RCC 7860 (cell line): ENCODE results near the gene ZDHHC6.
"Not testable (repeated sequence)": the region's sequence is repeated elsewhere in the genome, so short reads cannot be mapped to it uniquely, and the experiment has no call there.

Source experiments
- DNase-seq: peaks from one replicate; pipeline ENCODE4 v3.0.0-alpha.2; 2015; ENCODE audit warnings: low spot score
- FAIRE-seq: peaks from 2 replicates; lab custom pipeline; 2012; peaks lifted over from hg19 to GRCh38; lab: Jason Lieb, UNC

ZDHHC6 gene

GRCh38 chr10:112446855-112447619, at the start of gene ZDHHC6, which contains the start of gene VTI1A:
Gene ZDHHC6, minus strand, starts transcription at chr10:112446914. Its CDS starts 1,478 bp downstream, at chr10:112445436.
Gene VTI1A, plus strand, starts transcription at chr10:112447215. Its CDS starts 159 bp downstream, at chr10:112447374.
- FAIRE-seq (no peak), DNase-seq (peak; percentile 71)

DNA sequence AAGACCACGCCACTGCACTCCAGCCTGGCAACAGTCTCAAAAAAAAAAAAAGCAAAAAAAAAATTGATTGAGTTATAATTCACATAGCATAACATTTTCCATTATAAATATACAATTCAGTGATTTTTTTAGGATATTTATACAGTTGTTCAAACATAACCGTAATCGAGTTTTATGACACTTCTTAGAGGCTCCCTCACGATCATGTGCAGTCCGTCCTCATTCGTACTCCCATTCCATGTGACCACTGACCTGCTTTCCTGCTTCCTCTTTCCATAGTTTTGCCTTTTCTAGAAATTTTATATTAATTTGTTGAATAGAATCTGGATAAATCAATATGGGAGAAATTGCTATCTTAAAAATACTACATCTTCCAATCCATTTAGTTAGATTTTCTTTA, 46.0 kb upstream of the ZDHHC6 start:
- FAIRE-seq (no peak), DNase-seq (no peak)

GRCh38 chr10:112491144-112491543, 44.4 kb upstream of the ZDHHC6 start:
- FAIRE-seq: peak; percentile 53

DNA sequence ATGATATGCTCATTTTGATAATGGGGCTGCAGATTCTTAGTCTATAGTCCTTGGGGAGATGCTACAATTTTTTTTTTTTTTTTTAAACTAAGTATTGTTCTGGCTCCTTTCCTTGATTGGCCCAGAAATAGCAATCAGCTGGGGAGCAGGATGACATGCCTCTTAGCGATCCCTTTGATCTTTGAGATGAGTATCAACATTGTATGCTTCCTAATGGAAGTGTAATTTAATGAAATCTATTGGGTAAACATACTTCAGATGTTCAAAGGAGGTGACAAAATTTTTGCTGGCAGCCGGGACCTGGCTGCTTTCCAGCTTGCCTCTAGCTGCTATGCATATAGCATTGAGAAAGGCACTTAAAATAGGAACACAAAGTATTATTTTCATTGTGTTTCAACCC, 43.8 kb upstream of the ZDHHC6 start:
- DNase-seq (no peak), FAIRE-seq (no peak)

More at GRCh38 chr10:112491144-112491543, 44.4 kb upstream of the ZDHHC6 start:
- no peak for DNase-seq

DNA sequence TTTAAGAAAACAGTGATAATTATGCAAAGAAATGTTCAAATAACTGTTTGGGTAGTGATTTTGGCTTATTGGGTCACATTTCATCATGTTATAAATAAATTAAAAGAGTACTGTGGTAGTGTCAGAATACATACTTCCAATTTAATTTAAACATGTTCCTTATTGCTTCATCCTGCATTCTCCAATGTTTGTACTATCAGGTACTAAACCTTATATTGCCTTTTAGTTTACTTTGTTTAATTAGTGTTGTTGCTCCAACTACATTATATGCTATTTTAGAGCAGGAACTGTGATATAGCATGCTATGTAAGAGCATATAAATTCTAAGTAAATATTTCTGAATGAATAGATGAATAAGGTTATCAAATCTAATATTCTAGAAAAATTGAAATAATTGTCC, 41.2 kb upstream of the ZDHHC6 start:
- no peak for FAIRE-seq
- no peak for DNase-seq

DNA sequence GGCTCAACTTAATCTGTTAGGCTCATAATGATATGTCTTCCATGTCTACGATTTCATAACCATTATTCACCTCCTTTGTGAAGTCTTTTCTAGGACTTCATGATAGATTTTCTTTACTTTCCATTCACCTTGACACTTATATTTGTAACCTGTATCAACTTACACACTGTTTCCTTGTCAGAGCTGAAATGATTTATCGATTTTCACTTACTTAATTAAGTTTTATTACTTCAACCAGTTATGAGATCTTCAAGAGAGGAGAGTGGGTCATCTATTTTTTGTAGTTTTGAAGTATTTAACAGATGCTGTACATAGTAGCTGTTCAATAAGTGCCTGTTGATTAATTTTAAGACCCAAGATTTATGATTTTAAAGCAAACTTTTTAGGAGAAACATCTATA, 37.7 kb upstream of the ZDHHC6 start:
- DNase-seq (no peak), FAIRE-seq (no peak)

GRCh38 chr10:112481602-112482001, 34.9 kb upstream of the ZDHHC6 start:
- no peak for FAIRE-seq

DNA sequence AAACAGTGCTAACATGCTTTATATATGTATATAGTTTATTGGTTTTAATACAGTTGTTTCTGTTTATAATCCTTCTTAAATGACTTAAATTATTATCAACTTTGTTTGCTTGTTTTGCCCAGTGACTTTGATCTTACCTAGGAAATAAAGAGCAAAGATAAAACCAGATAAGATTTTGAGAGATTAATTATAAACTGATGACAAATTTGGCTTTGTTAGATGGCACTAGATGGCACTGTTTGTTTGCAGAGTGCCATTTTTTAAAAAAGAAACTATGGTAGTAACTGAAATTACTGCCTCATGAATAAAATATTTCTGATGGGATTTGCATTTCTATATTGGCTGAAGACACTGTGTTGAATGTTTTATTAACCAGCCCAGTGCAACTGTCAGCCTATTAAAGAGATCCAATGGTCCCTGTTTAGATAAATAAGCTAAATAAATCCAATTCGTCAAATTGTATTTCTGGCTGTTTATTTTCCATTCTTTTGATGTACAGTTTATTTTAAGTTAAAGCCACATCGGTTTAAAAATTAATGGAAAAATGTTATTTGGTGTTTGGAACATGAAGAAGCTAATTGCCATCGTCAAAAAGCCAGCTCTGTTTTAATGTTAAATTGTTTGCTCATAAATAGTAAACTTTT, 29.0 kb upstream of the ZDHHC6 start:
- peak; percentile 69 for FAIRE-seq
- no peak for DNase-seq

More at GRCh38 chr10:112481602-112482001, 34.9 kb upstream of the ZDHHC6 start:
- DNase-seq: no peak

DNA sequence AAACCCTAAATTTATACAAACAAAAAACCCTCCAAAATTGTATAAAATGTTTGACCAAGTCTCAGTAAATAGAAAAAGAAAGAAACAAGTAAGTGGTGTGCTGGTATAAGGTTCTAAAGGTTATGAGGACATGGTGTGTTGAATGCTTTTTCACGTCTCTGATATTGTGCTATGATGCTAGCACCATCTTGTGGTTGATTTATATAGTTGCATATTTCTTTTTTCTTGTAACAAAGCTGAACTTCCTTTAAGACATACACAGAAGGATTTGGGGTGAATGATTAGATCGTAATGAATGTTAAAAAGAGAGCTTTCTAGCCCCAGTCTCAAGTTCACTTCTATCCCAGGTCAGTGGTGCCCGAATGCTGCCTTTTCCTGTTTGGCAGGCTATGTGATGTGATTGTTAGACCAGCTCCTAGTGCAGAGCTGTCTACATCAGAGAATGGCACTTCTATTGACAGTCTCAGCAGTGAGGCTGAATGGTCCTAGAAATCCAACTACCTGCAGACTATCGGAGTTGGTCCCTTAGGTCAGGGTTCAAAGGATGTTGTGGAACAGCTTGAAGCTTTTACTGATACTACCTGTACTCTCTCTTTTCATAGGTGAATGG, 25.3 kb upstream of the ZDHHC6 start:
- DNase-seq (peak; percentile 62), FAIRE-seq (peak; percentile 88)

GRCh38 chr10:112467541-112468075, 20.9 kb upstream of the ZDHHC6 start:
- DNase-seq: no peak
- no peak for FAIRE-seq

- FAIRE-seq (no peak), DNase-seq (no peak)
Measured at GRCh38 chr10:112466802-112467201, 20.1 kb upstream of the ZDHHC6 start.

GRCh38 chr10:112465299-112465883, 18.7 kb upstream of the ZDHHC6 start:
- DNase-seq (no peak), FAIRE-seq (no peak)

GRCh38 chr10:112464074-112464473, 17.4 kb upstream of the ZDHHC6 start:
- DNase-seq, FAIRE-seq: not testable (repeated sequence)

- peak; percentile 18 for DNase-seq
- no peak for FAIRE-seq
Measured at GRCh38 chr10:112461029-112461887, 14.5 kb upstream of the ZDHHC6 start.

- FAIRE-seq: no peak
- DNase-seq: no peak
Measured at GRCh38 chr10:112460366-112460765, 13.7 kb upstream of the ZDHHC6 start.

- DNase-seq: no peak
- no peak for FAIRE-seq
Measured at GRCh38 chr10:112456533-112456932, 9.8 kb upstream of the ZDHHC6 start.

GRCh38 chr10:112454910-112455779, 8.4 kb upstream of the ZDHHC6 start:
- FAIRE-seq (no peak), DNase-seq (no peak)

DNA sequence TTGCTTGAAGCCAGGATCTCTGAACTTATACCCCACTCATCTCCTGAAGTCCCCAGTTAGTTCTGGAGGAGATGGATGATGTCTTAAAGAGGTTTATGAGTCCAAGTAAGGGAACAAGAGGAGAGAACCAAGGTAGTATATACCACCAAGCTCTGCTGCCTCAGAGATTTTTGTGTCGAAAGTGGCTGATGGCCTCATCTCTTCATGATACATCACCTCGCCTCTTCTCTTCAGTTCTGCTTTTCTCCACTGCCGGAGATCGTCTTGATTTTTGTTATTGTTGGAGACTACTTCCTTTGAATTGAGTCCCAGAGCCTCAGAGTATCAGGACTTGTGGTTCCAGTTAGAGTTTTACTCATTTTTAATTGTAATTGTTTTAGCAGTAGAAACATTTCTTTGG, 2.2 kb upstream of the ZDHHC6 start:
- FAIRE-seq (no peak), DNase-seq (no peak)

GRCh38 chr10:112447620-112447928, 860 bp upstream of the ZDHHC6 start:
- DNase-seq (no peak), FAIRE-seq (no peak)
